IMR-90 (cell line): Measurements from ENCODE around the gene RAG1.

Experiments used
- BHLHE40 ChIP-seq: fragments of 150-350 bp; IDR thresholded peaks from 2 replicates; pipeline ENCODE4 v1.6.1; 2016; ENCODE audit warnings: mild to moderate bottlenecking, low read depth, low read length
- CEBPB ChIP-seq: IDR thresholded peaks from 2 replicates; pipeline ENCODE4 v1.6.1; 2012; ENCODE audit warnings: low read depth, low read length, improper control_type of control experiment
- CTCF ChIP-seq: conservative IDR thresholded peaks from 2 replicates; pipeline ENCODE4 v1.5.1; 2012; ENCODE audit warnings: mild to moderate bottlenecking, low read depth, low read length, improper control_type of control experiment
- ELK1 ChIP-seq: fragments of 150-350 bp; IDR thresholded peaks from 2 replicates; pipeline ENCODE4 v1.6.1; 2016; ENCODE audit warnings: low read depth, mild to moderate bottlenecking, low read length, moderate library complexity, borderline replicate concordance
- FOS ChIP-seq: fragments of 150-350 bp; IDR thresholded peaks from 2 replicates; pipeline ENCODE4 v1.6.1; 2016; ENCODE audit warnings: low read depth, low read length
- MAFK ChIP-seq: IDR thresholded peaks from 2 replicates; pipeline ENCODE4 v1.6.1; 2012; ENCODE audit warnings: low read depth, low read length, improper control_type of control experiment
- MAZ ChIP-seq: IDR thresholded peaks from 2 replicates; pipeline ENCODE4 v1.6.1; 2012; ENCODE audit warnings: low read depth, mild to moderate bottlenecking, low read length, improper control_type of control experiment, moderate library complexity, borderline replicate concordance
- MXI1 ChIP-seq: IDR thresholded peaks from 2 replicates; pipeline ENCODE4 v1.6.1; 2012; ENCODE audit warnings: low read depth, mild to moderate bottlenecking, low read length, moderate library complexity, borderline replicate concordance
- POLR2A ChIP-seq: IDR thresholded peaks from 2 replicates; pipeline ENCODE4 v1.6.1; 2012; ENCODE audit warnings: mild to moderate bottlenecking, low read depth, low read length
- RAD21 ChIP-seq: IDR thresholded peaks from 2 replicates; pipeline ENCODE4 v1.6.1; 2012; ENCODE audit warnings: low read length, improper control_type of control experiment
- RCOR1 ChIP-seq: IDR thresholded peaks from 2 replicates; pipeline ENCODE4 v1.6.1; 2012; ENCODE audit warnings: mild to moderate bottlenecking, low read length, improper control_type of control experiment; ENCODE audit not compliant: insufficient replicate concordance
- RFX5 ChIP-seq: IDR thresholded peaks from 2 replicates; pipeline ENCODE4 v1.8.0; 2012; ENCODE audit warnings: low read depth, mild to moderate bottlenecking, low read length, moderate library complexity
- SMC3 ChIP-seq: fragments of 150-350 bp; IDR thresholded peaks from 2 replicates; pipeline ENCODE4 v1.6.1; 2016; ENCODE audit warnings: low read depth, mild to moderate bottlenecking, antibody characterized with exemption, low read length, moderate library complexity
- USF2 ChIP-seq: fragments of 150-350 bp; IDR thresholded peaks from 2 replicates; pipeline ENCODE4 v1.6.1; 2017; ENCODE audit warnings: mild to moderate bottlenecking, antibody characterized with exemption, low read length, low read depth

- no peak for TF ChIP-seq CTCF
- no peak for TF ChIP-seq POLR2A
- TF ChIP-seq MAFK: no peak
- TF ChIP-seq CEBPB: no peak
- no peak for TF ChIP-seq USF2
- TF ChIP-seq RFX5: no peak
- no peak for TF ChIP-seq MXI1
- TF ChIP-seq RAD21: no peak
- no peak for TF ChIP-seq FOS
- TF ChIP-seq BHLHE40: no peak
- TF ChIP-seq RCOR1: no peak
- no peak for TF ChIP-seq SMC3
- TF ChIP-seq MAZ: no peak
- TF ChIP-seq ELK1: no peak
Observed at GRCh38 chr11:36620246-36620645, 52.4 kb downstream of the RAG1 start.
